Endometrium (tissue), 2 donors: ENCODE data around the gene CDH24.
"Not testable (repeated sequence)": the region's sequence is repeated elsewhere in the genome, so short reads cannot be mapped to it uniquely, and the experiment has no call there.

Experiments used
- FAIRE-seq: peaks from 2 replicates; lab custom pipeline; 2012; peaks lifted over from hg19 to GRCh38; lab: Jason Lieb, UNC
- donor health status: control.
- donor health status: control.

Gene CDH24

GRCh38 chr14:23015618-23016017 is 41.7 kb downstream of the CDH24 start:
- FAIRE-seq: no peak

- FAIRE-seq: not testable (repeated sequence)
Measured at GRCh38 chr14:23013749-23014054, 43.6 kb downstream of the CDH24 start.

- FAIRE-seq: no peak
Measured at GRCh38 chr14:23013054-23013748, 44.1 kb downstream of the CDH24 start.

- FAIRE-seq: no peak
Measured at GRCh38 chr14:23009939-23010726, 47.2 kb downstream of the CDH24 start, which contains the start of gene C14orf93. Gene C14orf93 (minus strand): TSS chr14:23010143. CDS start chr14:22999023, 11,120 bp downstream.

GRCh38 chr14:23009483-23009938 is 47.8 kb downstream of the CDH24 start:
- FAIRE-seq: no peak

GRCh38 chr14:23008831-23009230 is 48.5 kb downstream of the CDH24 start:
- no peak for FAIRE-seq

GRCh38 chr14:23006544-23007419 is 50.5 kb downstream of the CDH24 start:
- peak; percentile 85 for FAIRE-seq

- FAIRE-seq: no peak
Measured at GRCh38 chr14:23006188-23006534, 51.2 kb downstream of the CDH24 start.

GRCh38 chr14:23005451-23006187 is 51.7 kb downstream of the CDH24 start:
- no peak for FAIRE-seq

- not testable (repeated sequence) for FAIRE-seq
Measured at GRCh38 chr14:23004274-23004673, 53.0 kb downstream of the CDH24 start.

- no peak for FAIRE-seq
Measured at GRCh38 chr14:23002592-23002991, 54.7 kb downstream of the CDH24 start.

GRCh38 chr14:23000860-23001259 is 56.5 kb downstream of the CDH24 start:
- no peak for FAIRE-seq

- FAIRE-seq: no peak
Measured at GRCh38 chr14:22998329-22999012, 58.8 kb downstream of the CDH24 start.

GRCh38 chr14:22997676-22998323 is 59.5 kb downstream of the CDH24 start:
- FAIRE-seq: no peak
